HG03103 (cell line): ENCODE measurements around the gene SULF2.

Experiments
- ATAC-seq: cut with Tn5 transposase; IDR thresholded peaks from one replicate; pipeline ENCODE4 v1.9.1; 2021; ENCODE audit warnings: low read depth; ENCODE audit not compliant: unreplicated experiment

SULF2 gene

GRCh38 chr20:47660983-47661700 is 124.1 kb downstream of the SULF2 start:
- no peak for ATAC-seq

DNA sequence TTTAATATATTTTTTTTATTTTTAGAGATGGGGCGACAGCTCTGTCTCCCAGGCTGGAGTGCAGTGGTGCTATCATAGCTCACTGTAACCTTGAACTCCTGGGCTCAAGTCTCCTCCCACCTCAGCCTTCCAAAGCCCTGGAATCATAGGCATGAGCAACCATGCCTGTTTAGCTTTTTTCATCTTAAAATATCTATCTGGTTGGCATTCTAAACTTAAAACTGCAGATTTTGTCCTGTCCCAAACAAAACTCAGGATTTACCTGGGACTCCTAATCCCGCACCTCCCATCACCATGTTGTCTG is 124.7 kb downstream of the SULF2 start:
- no peak for ATAC-seq

GRCh38 chr20:47659904-47660601 is 125.2 kb downstream of the SULF2 start:
- no peak for ATAC-seq

GRCh38 chr20:47656318-47656717 is 129.0 kb downstream of the SULF2 start:
- ATAC-seq, result no peak

- no peak for ATAC-seq
Observed at GRCh38 chr20:47655635-47656034, 129.6 kb downstream of the SULF2 start.

GRCh38 chr20:47654370-47654769 is 130.9 kb downstream of the SULF2 start:
- no peak for ATAC-seq

- no peak for ATAC-seq
Observed at GRCh38 chr20:47653869-47654268, 131.4 kb downstream of the SULF2 start.

DNA sequence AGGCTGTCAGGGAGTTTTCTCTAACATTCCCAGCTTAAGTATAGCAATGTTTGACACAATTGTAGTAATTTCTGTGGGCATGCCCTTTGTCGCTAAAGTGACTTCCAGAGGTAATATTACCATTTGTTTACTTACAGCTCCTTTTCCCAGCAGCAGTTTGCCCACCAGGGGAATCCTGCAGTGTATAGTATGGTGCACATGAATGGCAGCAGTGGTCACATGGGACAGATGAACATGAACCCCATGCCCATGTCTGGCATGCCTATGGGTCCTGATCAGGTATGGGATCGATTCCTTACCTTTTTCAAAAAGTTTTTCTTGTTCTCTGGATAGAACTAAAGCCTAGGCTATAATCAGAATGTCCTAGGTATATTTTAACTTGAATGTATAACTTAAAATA is 132.5 kb downstream of the SULF2 start:
- no peak for ATAC-seq

GRCh38 chr20:47652301-47652700 is 133.0 kb downstream of the SULF2 start:
- ATAC-seq, result no peak

- ATAC-seq, result no peak
Observed at GRCh38 chr20:47648943-47649342, 136.3 kb downstream of the SULF2 start.

DNA sequence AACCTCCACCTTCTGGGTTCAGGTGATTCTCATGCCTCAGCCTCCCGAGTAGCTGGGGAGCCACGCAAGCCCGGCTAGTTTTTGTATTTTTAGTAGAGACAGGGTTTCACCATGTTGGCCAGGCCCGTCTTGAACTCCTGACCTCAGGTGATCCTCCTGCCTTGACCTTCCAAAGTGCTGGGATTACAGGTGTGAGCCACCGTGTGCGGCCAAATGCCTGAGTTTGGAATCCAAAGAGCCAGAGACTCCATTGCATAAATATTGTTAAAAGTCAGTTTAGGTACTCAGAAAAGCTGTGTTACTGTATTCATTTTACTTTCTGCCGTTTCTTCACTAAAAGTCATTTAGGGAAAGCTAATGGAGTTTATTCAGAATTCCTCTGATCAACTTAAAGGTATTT is 137.3 kb downstream of the SULF2 start:
- no peak for ATAC-seq

- no peak for ATAC-seq
Observed at GRCh38 chr20:47645632-47646031, 139.6 kb downstream of the SULF2 start.

DNA sequence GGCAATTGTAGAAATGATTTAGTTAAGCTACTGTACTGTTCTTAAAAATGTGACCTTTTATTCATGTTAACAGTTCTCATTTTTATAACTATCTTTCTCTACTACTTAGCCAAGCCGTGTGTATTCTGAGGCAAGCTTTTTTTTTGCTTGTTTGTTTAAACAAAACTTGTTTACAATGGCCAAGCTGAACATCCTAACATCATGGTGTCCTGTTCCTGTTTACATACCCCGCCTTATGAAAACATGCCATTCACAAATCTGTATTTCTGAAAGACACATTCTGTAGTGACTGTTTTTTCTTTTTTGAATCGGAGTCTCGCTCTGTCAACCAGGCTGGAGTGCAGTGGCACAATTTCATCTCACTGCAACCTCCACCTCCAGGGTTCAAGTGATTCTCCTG is 142.7 kb downstream of the SULF2 start:
- no peak for ATAC-seq

GRCh38 chr20:47642118-47642517 is 143.2 kb downstream of the SULF2 start:
- no peak for ATAC-seq

DNA sequence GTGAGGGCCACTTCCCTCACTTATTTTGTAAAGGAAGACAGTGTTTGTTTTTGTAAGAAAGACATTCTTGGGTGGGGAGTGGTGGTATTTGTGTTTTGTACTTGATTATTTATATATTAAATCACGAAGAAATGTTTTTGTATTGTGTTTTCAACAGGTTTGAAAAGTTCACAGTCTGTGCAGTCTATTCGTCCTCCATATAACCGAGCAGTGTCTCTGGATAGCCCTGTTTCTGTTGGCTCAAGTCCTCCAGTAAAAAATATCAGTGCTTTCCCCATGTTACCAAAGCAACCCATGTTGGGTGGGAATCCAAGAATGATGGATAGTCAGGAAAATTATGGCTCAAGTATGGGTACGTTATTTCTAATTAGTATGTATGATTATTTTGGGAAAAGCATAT is 146.4 kb downstream of the SULF2 start:
- no peak for ATAC-seq

- ATAC-seq, result no peak
Observed at GRCh38 chr20:47635256-47635655, 150.0 kb downstream of the SULF2 start.

- no peak for ATAC-seq
Observed at GRCh38 chr20:47631078-47631477, 154.2 kb downstream of the SULF2 start.

DNA sequence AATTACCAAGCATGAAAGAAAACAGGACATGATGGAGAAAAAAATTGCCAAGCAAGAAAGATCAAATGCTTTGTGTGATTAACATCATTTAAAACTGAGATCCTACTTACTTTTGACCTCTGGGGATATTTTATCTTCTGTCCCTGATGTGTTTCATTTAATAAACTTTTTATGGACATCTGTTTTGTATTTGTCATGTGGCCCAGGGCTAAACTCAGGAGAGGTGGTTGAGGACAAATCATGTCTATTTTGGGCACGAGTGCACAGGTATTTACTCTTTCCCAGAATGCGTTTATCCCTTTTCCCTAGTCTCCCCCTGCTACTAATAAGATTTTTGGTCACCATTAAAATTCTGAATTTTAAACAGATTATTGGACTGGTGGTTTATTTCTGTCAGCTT is 155.4 kb downstream of the SULF2 start:
- ATAC-seq, result no peak

DNA sequence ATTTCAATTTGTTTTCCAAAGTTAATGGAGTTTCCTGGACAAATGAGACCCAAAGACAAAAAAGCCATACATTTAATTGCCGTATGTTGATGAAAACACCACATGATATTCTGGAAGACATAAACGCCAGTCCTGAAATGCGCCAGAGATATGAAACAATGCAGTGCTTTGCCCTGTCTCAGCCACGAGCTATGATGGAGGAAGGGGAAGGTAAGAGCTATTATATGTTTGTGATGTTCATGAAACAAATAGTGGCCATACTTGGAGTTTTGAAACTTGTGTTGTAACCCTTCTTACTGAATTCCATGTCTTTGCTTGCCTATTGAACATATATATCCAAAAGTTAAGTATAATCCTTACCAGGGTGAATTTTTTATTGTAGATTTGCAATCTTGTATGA is 157.7 kb downstream of the SULF2 start:
- ATAC-seq, result no peak

- ATAC-seq, result no peak
Observed at GRCh38 chr20:47623206-47623605, 162.1 kb downstream of the SULF2 start.

- ATAC-seq, result no peak
Observed at GRCh38 chr20:47622118-47622665, 163.1 kb downstream of the SULF2 start.
